CD14-positive monocyte (primary cell): Measurements from ENCODE around the gene C10orf67. TPM values are rescaled to one million over a fixed set of nuclear protein-coding genes. Genes with fewer than 3 reads are reported as not detected.
A peak's percentile ranks its signal among the peaks of the same experiment; 100 is the strongest.

Experiments used
- DNase-seq, 3 donors: peaks; one replicate each; pipeline ENCODE4 v3.0.0-alpha.2; 2011 to 2022
- H2AFZ ChIP-seq: 2 replicates; pipeline ENCODE4 v1.6.0; 2012; ENCODE audit warnings: mild to moderate bottlenecking, low read depth, low read length, inconsistent platforms; ENCODE audit not compliant: insufficient read depth, poor library complexity, severe bottlenecking
- H3K27ac ChIP-seq, 2 donors: 1 replicate in 1 of 2; 2 replicates in 1 of 2; pipeline ENCODE4 v1.5.1; 2012 to 2013; ENCODE audit warnings: low read length in 2 of 2, control low read depth in 1 of 2, inconsistent platforms in 1 of 2, low read depth in 1 of 2, mild to moderate bottlenecking in 1 of 2
- H3K27me3 ChIP-seq, 2 donors: one replicate each; pipeline versions ENCODE4 v1.6.0 to v1.6.1; 2011 to 2013; ENCODE audit warnings: low read length in 2 of 2; ENCODE audit not compliant: control insufficient read depth in 2 of 2, insufficient read depth in 2 of 2
- H3K36me3 ChIP-seq, 2 donors: replicated peaks in 1 of 2; 1 replicate in 1 of 2; 2 replicates in 1 of 2; pipeline versions ENCODE4 v1.5.1 to v1.6.1; 2012 to 2013; ENCODE audit warnings: low read length in 2 of 2, control low read depth in 1 of 2, inconsistent platforms in 1 of 2, mild to moderate bottlenecking in 1 of 2; ENCODE audit not compliant: insufficient read depth in 2 of 2, control insufficient read depth in 1 of 2
- H3K4me1 ChIP-seq, 2 donors: 1 replicate in 1 of 2; 2 replicates in 1 of 2; pipeline versions ENCODE4 v1.5.1 to v1.6.1; 2012 to 2013; ENCODE audit warnings: low read length in 2 of 2, control low read depth in 1 of 2, inconsistent platforms in 1 of 2, mild to moderate bottlenecking in 1 of 2, moderate library complexity in 1 of 2; ENCODE audit not compliant: insufficient read depth in 2 of 2, control insufficient read depth in 1 of 2
- H3K4me2 ChIP-seq: replicated peaks from 2 replicates; pipeline ENCODE3; 2012; ENCODE audit warnings: low read length, moderate library complexity, mild to moderate bottlenecking; ENCODE audit not compliant: poor library complexity, severe bottlenecking; ENCODE audit errors: extremely low read depth
- H3K4me3 ChIP-seq, 3 experiments: fragments of 200-600 bp in 1 of 3; sonication (generic) in 1 of 3; replicated peaks in 1 of 3; 1 replicate in 2 of 3; 2 replicates in 1 of 3; pipeline ENCODE4 v1.5.1; 2011 to 2013; ENCODE audit warnings: low read length in 3 of 3, mild to moderate bottlenecking in 3 of 3, control low read depth in 2 of 3, low read depth in 2 of 3, inconsistent platforms in 1 of 3, moderate library complexity in 1 of 3
- H3K79me2 ChIP-seq: 2 replicates; pipeline ENCODE4 v1.6.0; 2012; ENCODE audit warnings: mild to moderate bottlenecking, control low read depth, inconsistent platforms, low read length, moderate library complexity; ENCODE audit not compliant: insufficient read depth
- H3K9ac ChIP-seq: 2 replicates; pipeline ENCODE4 v1.6.0; 2017; ENCODE audit warnings: low read length, mild to moderate bottlenecking; ENCODE audit not compliant: insufficient read depth, poor library complexity, severe bottlenecking
- H3K9me3 ChIP-seq, 2 donors: replicated peaks in 1 of 2; 1 replicate in 1 of 2; 2 replicates in 1 of 2; pipeline versions ENCODE4 v1.5.1 to v1.6.1; 2012 to 2013; ENCODE audit warnings: low read length in 2 of 2, control low read depth in 1 of 2; ENCODE audit not compliant: control insufficient read depth in 1 of 2, insufficient read depth in 1 of 2
- H4K20me1 ChIP-seq: 2 replicates; pipeline ENCODE4 v1.6.0; 2012; ENCODE audit warnings: mild to moderate bottlenecking, low read length, control low read depth, moderate library complexity; ENCODE audit not compliant: insufficient read depth
- H3K27ac Mint-ChIP-seq, 7 donors: one replicate each; pipeline ENCODE4 v1.8.0; 2020; ENCODE audit warnings: mild to moderate bottlenecking in 7 of 7, mixed read lengths in 7 of 7, moderate library complexity in 6 of 7, inconsistent platforms in 2 of 7
- H3K27me3 Mint-ChIP-seq, 3 donors: one replicate each; pipeline ENCODE4 v1.8.0; 2021 to 2022; ENCODE audit warnings: low read depth in 3 of 3, mild to moderate bottlenecking in 3 of 3, mixed read lengths in 3 of 3, moderate library complexity in 3 of 3, inconsistent platforms in 1 of 3
- H3K36me3 Mint-ChIP-seq, 2 donors: one replicate each; pipeline ENCODE4 v1.8.0; 2020; ENCODE audit warnings: mixed read lengths in 2 of 2, inconsistent platforms in 1 of 2, mild to moderate bottlenecking in 1 of 2
- H3K4me1 Mint-ChIP-seq: one replicate; pipeline ENCODE4 v1.8.0; 2020; ENCODE audit warnings: mild to moderate bottlenecking, mixed read lengths
- H3K4me3 Mint-ChIP-seq, 2 donors: one replicate each; pipeline ENCODE4 v1.8.0; 2020; ENCODE audit warnings: mild to moderate bottlenecking in 2 of 2, mixed read lengths in 2 of 2, moderate library complexity in 1 of 2
- H3K9me3 Mint-ChIP-seq, 7 donors: one replicate each; pipeline ENCODE4 v1.8.0; 2020 to 2022; ENCODE audit warnings: mixed read lengths in 7 of 7, mild to moderate bottlenecking in 6 of 7, moderate library complexity in 6 of 7, inconsistent platforms in 2 of 7
- WGBS: methylation state at CpG from one replicate; pipeline ENCODE4 v1.1.5; 2013; ENCODE audit warnings: missing lambda C conversion rate; ENCODE audit not compliant: insufficient coverage; 5-methylcytosine and 5-hydroxymethylcytosine counted together
- intact Hi-C, 2 donors: fragments of 100-400 bp; cut with micrococcal nuclease; formaldehyde crosslinking; loops; one replicate each; pipeline versions ENCODE4 v1.15.0 to v1.15.1; 2023
- polyA plus RNA-seq, 3 donors: library from polyadenylated mRNA; depleted of rRNA in 1 of 3; unstranded in 2 of 3; stranded (reverse) in 1 of 3; fragments of 300-500 nt in 2 of 3; fragments of >200 nt in 1 of 3; fragmentation: Illumina TruSeq in 2 of 3; gene quantifications; 1 replicate in 2 of 3; 2 replicates in 1 of 3; pipeline ENCODE4 v1.2.3, GENCODE V29; 2012 to 2021
- small RNA-seq: library from RNA; depleted of rRNA; stranded (forward); fragments of <200 nt; gene quantifications from one replicate; pipeline ENCODE3, GENCODE V24; 2012; ENCODE audit warnings: low read depth; ENCODE audit not compliant: insufficient read length
- TF ChIP-seq, protein P1 (sequence below): fragments of 200-600 bp; IDR thresholded peaks from one replicate; pipeline ENCODE4 v1.8.0; 2022; ENCODE audit warnings: antibody characterized with exemption, mild to moderate bottlenecking

Gene C10orf67
- polyA plus RNA-seq, 3 donors: not detected

DNA sequence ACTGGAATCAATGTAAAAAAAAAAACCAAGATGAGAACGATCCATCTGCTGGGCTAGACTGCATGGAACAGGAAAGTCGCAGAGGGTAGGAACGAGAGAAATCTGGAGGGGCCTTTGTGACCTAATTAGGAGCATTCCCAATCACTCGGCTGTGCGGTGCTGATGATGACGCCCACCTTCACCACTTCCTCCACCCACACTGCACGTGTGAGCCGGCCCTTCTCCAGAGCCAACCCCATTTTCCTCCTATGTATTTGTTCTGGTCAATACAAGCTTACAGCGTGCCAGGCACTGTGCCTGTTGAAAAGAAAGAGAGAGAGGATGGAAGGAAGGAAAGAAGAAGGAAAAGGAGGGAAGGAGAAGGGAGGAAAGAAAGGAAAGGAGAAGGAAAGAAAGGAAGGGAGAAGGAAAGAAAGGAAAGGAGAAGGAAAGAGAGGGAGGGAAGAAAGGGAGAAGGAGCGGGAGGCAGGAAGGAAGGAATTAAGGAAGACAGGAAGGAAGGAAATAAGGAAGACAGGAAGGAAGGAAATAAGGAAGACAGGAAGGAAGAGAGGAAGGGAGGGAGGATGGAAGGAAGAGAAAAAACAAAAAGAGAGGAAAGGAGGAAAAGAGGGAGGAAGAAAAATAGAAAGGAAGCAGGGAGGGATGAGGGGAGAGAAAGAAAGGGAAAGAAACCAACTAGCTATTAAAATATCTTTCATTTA is 188.0 kb downstream of the C10orf67 start:
- H3K4me3 ChIP-seq: no peak overlapping the region
- no peaks in the 10 kb centered on the region for H3K4me1 ChIP-seq
- intact Hi-C loops: loop anchor here in 1 of 2 donors (5.0 to 10.0 kb wide), 2 partner anchors 1041 to 1358 kb away; no protein-coding TSS in a partner anchor
- WGBS: 81% methylated on average over 8 of the region's 10 CpGs
- H2AFZ ChIP-seq: no peak overlapping the region
- H4K20me1 ChIP-seq: no peaks in the 10 kb centered on the region
- Mint-ChIP-seq H3K9me3 (no peaks in the 10 kb centered on the region), H3K4me3 (peak overlapping the region in 1 of 2 donors; percentile 29), H3K4me1 (peaks cover 2% of the 10 kb centered on the region), H3K27ac (peak overlapping the region in 2 of 7 donors; percentile 26 to 61), H3K27me3 (peaks cover 9 to 11% (median 9%) of the 10 kb centered on the region in 3 donors), H3K36me3 (no peaks in the 10 kb centered on the region)
- no peaks in the 10 kb centered on the region for H3K79me2 ChIP-seq
- H3K9ac ChIP-seq: no peak overlapping the region
- H3K36me3 ChIP-seq: no peaks in the 10 kb centered on the region
- no peak overlapping the region for H3K4me2 ChIP-seq
- no peaks in the 10 kb centered on the region for H3K9me3 ChIP-seq
- peaks cover 0 to 3% of the 10 kb centered on the region in 2 donors for H3K27me3 ChIP-seq
- DNase-seq: no peak
- H3K27ac ChIP-seq: no peak overlapping the region
- TF ChIP-seq, protein P1, sequence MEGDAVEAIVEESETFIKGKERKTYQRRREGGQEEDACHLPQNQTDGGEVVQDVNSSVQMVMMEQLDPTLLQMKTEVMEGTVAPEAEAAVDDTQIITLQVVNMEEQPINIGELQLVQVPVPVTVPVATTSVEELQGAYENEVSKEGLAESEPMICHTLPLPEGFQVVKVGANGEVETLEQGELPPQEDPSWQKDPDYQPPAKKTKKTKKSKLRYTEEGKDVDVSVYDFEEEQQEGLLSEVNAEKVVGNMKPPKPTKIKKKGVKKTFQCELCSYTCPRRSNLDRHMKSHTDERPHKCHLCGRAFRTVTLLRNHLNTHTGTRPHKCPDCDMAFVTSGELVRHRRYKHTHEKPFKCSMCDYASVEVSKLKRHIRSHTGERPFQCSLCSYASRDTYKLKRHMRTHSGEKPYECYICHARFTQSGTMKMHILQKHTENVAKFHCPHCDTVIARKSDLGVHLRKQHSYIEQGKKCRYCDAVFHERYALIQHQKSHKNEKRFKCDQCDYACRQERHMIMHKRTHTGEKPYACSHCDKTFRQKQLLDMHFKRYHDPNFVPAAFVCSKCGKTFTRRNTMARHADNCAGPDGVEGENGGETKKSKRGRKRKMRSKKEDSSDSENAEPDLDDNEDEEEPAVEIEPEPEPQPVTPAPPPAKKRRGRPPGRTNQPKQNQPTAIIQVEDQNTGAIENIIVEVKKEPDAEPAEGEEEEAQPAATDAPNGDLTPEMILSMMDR: no peak

DNA sequence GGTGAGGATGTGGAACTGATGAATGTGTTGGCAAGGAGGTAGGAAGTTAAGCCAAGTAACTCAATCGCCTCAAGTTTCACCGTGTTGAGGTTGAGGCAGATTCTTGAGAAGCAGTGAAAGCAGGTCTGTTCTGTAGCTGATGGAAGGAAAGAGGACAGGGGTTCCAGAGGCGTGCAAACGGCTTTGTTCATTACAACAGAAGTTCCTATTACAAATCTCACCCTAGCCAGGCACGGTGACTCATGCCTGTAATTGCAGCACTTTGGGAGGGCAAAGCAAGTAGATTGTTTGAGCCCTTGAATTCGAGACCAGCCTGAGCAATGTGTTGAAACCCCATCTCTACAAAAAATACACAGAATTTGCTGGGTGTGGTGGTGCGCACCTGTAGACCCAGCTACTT is 189.4 kb downstream of the C10orf67 start:
- TF ChIP-seq, protein P1: no peak
- H3K36me3 ChIP-seq: no peaks in the 10 kb centered on the region
- Mint-ChIP-seq H3K4me1 (peaks cover 2% of the 10 kb centered on the region), H3K27me3 (peaks cover 6 to 10% (median 8%) of the 10 kb centered on the region in 3 donors), H3K36me3 (no peaks in the 10 kb centered on the region), H3K9me3 (no peaks in the 10 kb centered on the region), H3K4me3 (no peak overlapping the region), H3K27ac (no peak overlapping the region)
- H3K4me3 ChIP-seq: no peak overlapping the region
- no peaks in the 10 kb centered on the region for H3K4me1 ChIP-seq
- H4K20me1 ChIP-seq: no peaks in the 10 kb centered on the region
- DNase-seq: no peak
- no peak overlapping the region for H2AFZ ChIP-seq
- no peak overlapping the region for H3K27ac ChIP-seq
- WGBS: 79% methylated on average over 2 of the region's 7 CpGs
- no peaks in the 10 kb centered on the region for H3K79me2 ChIP-seq
- no peak overlapping the region for H3K4me2 ChIP-seq
- H3K9ac ChIP-seq: no peak overlapping the region
- H3K27me3 ChIP-seq: peaks cover 0 to 3% of the 10 kb centered on the region in 2 donors
- intact Hi-C loops: loop anchor here in 1 of 2 donors (5.0 to 10.0 kb wide), 2 partner anchors 1042 to 1360 kb away; no protein-coding TSS in a partner anchor
- H3K9me3 ChIP-seq: no peaks in the 10 kb centered on the region

Small RNA genes within 50 kb of the gene (small RNA-seq; reads per million reads assigned to genes)
- gene MIR1254-2 (not detected), gene RF00561 (not detected)

Other genes with a start within 250 kb of the C10orf67 start
- gene MSRB2, start 249.2 kb downstream of the C10orf67 start, polyA plus RNA-seq: 10 to 100 TPM; 19.7 to 37.3 (median 31.6) TPM
- gene PTF1A, start 152.5 kb downstream of the C10orf67 start, polyA plus RNA-seq: not detected
- gene OTUD1, start 94.3 kb upstream of the C10orf67 start, polyA plus RNA-seq: 10 to 100 TPM; 18.8 to 81.0 (median 24.5) TPM